Stimulated activated CD4-positive, alpha-beta T cell treated with anti-CD3 and anti-CD28 coated beads, Interleukin-15, amount 100 ng/mL, for 48 hours (primary cell): ENCODE measurements around the gene MX1.

ENCODE experiments used
- DNase-seq, 2 donors: peaks; one replicate each; pipeline ENCODE4 v3.0.0-alpha.2; 2020; ENCODE audit warnings: low read depth in 2 of 2

The MX1 gene

GRCh38 chr21:41490330-41490729 lies 64.3 kb downstream of the MX1 start:
- no peak for DNase-seq

- DNase-seq, result no peak
Measured at GRCh38 chr21:41491412-41491811, 65.4 kb downstream of the MX1 start.

- no peak for DNase-seq
Measured at GRCh38 chr21:41494242-41494641, 68.2 kb downstream of the MX1 start.

DNA sequence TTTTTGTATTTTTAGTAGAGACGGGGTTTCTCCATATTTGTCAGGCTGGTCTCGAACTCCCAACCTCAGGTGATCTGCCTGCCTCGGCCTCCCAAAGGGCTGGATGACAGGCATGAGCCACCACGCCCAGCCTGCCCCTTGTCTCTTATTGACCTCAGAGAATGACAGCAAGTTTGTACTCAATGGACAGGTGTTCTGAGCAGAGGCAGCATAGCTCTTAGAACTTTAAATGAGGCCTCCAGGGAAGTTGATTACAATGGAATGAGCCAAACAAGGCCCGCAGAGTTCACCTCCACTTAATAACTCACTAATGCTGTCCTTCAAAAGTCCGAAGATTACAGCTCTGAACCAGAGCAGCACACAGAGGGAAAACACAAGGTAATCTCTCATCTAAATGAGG lies 71.0 kb downstream of the MX1 start:
- no peak for DNase-seq

DNA sequence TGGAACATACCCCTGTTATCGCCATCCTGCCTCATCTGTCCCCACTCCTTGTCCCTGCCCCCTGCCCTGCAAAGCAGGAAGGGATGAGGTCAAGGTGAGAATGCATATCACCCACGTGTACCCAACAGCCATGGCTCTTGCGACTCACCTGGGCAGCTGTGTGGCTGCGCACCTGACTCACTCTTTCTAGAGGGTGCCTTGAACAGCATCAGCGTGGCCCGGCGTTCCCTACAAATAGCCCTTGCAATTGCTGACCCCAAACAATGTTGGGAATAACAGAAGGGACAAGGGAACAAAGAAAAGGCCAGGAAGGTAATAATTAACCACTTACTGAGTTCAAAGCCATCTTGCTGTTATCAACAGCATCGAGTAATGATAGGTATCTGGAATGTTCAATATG lies 71.7 kb downstream of the MX1 start:
- no peak for DNase-seq

DNA sequence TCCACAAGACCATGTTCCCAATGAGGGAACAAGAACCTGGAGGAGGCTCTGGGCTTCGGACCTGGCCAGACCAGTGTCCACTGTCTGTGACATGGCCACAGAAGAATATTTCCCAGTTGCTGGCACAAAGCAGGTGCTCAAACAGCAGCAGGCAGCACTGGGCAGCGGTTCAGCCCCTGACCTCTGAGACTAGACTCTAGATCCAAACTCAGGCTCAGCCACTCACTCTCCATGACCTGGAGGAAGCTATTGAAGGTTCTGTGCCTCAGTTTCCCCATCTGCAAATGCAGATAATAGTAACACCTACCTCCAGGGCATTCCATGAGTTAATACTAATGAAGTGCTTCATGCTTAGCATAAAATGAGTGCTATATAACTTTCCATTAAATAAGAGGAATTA lies 73.9 kb downstream of the MX1 start:
- DNase-seq, result no peak

GRCh38 chr21:41500363-41500762 lies 74.3 kb downstream of the MX1 start:
- DNase-seq, result no peak

- DNase-seq, result no peak
Measured at GRCh38 chr21:41500931-41501381, 74.9 kb downstream of the MX1 start.

GRCh38 chr21:41501919-41502318 lies 75.9 kb downstream of the MX1 start:
- DNase-seq, result no peak

DNA sequence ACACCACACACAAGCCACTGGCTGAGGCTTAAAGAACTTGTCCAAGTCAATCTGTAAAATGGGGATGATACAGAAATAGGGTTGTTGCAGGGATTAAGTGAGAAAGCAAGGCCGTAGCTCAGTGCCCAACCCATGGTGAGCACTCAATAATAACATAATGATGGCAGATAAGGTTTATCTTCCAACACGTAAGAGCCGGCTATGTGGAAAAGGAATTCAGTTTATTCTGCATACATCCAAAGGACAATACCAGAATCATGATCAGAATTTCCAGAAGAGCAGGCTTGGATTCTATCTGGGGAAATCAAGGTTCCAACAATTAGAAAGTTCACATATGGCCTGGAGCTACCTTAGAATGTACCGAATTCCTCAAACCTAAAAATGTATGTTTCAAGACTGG lies 77.3 kb downstream of the MX1 start:
- no peak for DNase-seq

DNA sequence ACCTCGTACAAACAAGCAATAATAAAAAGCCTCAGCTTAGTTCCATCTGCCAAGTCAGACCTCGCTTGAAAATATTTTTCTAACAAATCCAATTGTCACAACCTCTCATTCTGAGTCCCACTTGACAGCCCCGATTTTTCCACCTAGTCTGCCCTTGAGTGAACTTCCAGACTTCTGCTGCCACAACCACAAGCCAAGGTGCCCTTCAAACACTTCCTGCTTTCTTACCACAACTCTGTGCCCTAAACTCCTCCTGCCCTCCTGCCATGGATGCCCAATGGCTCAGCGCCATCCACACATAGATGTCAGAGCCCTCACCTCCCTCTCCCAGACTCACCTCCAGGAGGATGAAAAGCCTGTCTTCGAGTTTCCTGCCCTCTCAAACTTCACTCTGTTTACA lies 78.0 kb downstream of the MX1 start:
- no peak for DNase-seq

- DNase-seq, result no peak
Measured at GRCh38 chr21:41506005-41506594, 80.1 kb downstream of the MX1 start.

DNA sequence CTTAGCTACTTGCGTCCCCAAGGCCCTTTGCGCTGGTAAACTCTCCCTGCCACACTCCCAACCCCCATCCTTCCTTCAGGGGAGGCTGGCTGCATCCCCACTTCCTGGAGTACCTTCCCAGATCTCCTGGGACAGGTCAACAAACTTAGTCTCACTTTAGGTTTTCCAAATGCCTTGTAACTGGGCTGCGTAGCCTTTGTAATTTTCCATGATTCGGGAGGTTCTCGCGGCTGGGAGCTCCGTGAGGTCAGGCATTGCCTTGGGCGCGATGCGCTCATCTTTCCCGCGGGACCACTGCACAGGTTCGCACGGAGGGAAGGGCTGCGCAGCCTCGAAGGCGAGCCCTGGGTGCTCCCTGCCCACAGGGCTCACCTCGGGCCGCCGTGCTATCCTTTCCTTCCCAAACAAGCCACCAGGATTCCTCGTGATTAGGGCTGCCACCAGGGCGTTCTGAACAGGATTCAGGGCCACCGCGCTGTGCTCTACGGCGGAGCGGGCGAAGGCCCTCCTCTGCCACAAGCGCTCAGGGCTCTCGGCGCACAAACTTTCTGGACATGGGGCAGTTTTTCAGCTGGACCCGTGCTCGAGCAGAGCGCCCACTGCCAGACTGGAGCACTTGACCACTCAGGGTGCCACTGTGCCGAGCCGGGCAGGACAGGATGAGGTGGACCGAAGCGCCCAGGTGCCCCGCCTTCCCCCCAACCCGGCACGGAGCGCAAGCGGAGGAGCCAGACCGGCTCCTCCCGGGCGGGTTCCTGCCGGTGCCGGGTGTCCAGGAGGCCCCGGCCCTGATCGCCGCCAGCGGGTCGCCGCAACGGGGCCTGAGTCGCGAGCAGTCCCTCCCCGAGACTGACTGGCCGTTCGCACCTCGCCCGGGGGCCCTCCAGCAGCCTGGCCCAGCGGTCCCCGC lies 80.8 kb downstream of the MX1 start:
- no peak for DNase-seq

DNA sequence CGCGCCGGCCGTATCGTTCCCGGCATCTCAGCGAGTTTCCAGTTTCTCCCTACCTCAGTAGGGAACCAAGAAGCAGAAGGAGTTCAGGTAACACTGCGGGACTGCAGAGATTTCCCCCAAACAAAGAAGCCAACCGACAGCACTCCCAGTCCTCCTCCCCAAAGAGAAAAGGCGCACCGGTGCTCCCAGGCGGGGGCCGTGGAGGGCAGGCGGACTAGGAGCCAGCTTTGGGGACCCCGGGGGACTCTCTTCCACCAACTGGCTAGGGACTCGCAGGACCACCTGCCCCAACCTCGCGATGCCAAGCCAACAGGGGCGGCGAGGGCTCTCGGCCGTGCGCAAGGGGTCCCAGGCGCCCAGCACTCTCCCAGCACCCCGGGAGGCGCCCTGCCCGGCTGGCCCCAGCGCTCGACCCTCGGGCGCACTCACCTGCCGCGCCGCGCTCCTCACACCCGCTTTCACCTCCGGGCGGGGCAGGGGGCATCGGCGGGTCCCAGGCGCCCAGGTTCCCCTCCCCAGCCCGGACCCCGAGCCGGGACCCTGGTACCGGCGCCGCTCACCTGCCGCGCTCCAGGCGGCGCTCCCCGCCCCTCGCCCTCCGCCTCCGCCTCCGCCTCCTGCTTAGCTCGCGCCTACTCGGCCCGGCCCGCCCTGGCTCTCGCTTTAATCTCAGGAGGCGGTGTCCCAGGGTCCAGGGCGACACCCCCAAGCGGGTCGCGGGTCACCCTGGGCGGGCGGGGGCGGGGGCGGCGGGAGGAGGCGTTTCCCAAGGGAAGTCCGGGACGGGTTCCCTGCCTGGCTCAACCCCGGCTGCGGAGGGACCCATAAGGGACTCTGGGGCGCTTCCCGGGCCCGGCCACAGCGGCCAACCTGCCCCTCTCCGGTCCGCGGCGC lies 81.7 kb downstream of the MX1 start, which contains the start of gene TMPRSS2:
Gene TMPRSS2, minus strand, starts transcription at position 638 of the 894 bp plus-strand sequence. CDS start 10,025 bp downstream, outside the sequence.
- no peak for DNase-seq

GRCh38 chr21:41508415-41509144 lies 82.5 kb downstream of the MX1 start:
- DNase-seq, result no peak
